DND-41 (cell line): ENCODE data around the gene ATG101.

Experiments used
- ATAC-seq: fragments of 200-7000 bp; cut with Tn5 transposase; 3 replicates; pipeline ENCODE4 v1.9.1; 2021; ENCODE audit warnings: low read depth; ENCODE audit not compliant: insufficient read depth
- DNase-seq: peaks from one replicate; pipeline ENCODE4 v3.0.0-alpha.2; 2020
- H2AFZ ChIP-seq: 2 replicates; pipeline ENCODE4 v1.6.0; 2012; ENCODE audit warnings: low read depth, low read length
- H3K27ac ChIP-seq: 2 replicates; pipeline ENCODE4 v1.5.1; 2012; ENCODE audit warnings: low read length, inconsistent platforms
- H3K27me3 ChIP-seq: fragments of 200-600 bp; sonication (generic); 2 replicates; pipeline ENCODE4 v1.6.0; 2012; ENCODE audit warnings: low read length, mild to moderate bottlenecking, inconsistent platforms; ENCODE audit not compliant: insufficient read depth, poor library complexity
- H3K36me3 ChIP-seq: 2 replicates; pipeline ENCODE4 v1.5.1; 2012; ENCODE audit warnings: low read length, inconsistent platforms; ENCODE audit not compliant: insufficient read depth
- H3K4me1 ChIP-seq: 2 replicates; pipeline ENCODE4 v1.5.1; 2012; ENCODE audit warnings: mild to moderate bottlenecking, low read length; ENCODE audit not compliant: insufficient read depth
- H3K4me2 ChIP-seq: 2 replicates; pipeline ENCODE4 v1.6.0; 2012; ENCODE audit warnings: mild to moderate bottlenecking, moderate library complexity, low read length, inconsistent platforms; ENCODE audit not compliant: insufficient read depth
- H3K4me3 ChIP-seq, 2 experiments: fragments of 200-600 bp in 1 of 2; shearing (Covaris generic) in 1 of 2; 2 replicates each; pipeline ENCODE4 v1.5.1; 2012 to 2016; ENCODE audit warnings: inconsistent platforms in 2 of 2, low read length in 2 of 2, mild to moderate bottlenecking in 2 of 2, low read depth in 1 of 2, moderate library complexity in 1 of 2
- H3K79me2 ChIP-seq: 2 replicates; pipeline ENCODE4 v1.6.0; 2012; ENCODE audit warnings: low read length, inconsistent platforms; ENCODE audit not compliant: insufficient read depth
- H3K9ac ChIP-seq: 2 replicates; pipeline ENCODE4 v1.6.0; 2012; ENCODE audit warnings: low read depth, mild to moderate bottlenecking, inconsistent platforms, low read length, moderate library complexity
- H3K9me3 ChIP-seq: 2 replicates; pipeline ENCODE4 v1.5.1; 2012; ENCODE audit warnings: low read length, moderate library complexity, mild to moderate bottlenecking, inconsistent platforms; ENCODE audit not compliant: insufficient read depth, severe bottlenecking
- H4K20me1 ChIP-seq: 2 replicates; pipeline ENCODE4 v1.6.0; 2012; ENCODE audit warnings: low read length; ENCODE audit not compliant: insufficient read depth
- EZH2 ChIP-seq: IDR thresholded peaks from 3 replicates; pipeline ENCODE4 v1.6.1; 2012; ENCODE audit warnings: borderline replicate concordance, low read depth, mild to moderate bottlenecking, moderate library complexity, low read length, inconsistent platforms; ENCODE audit not compliant: severe bottlenecking
- TF ChIP-seq, protein P1 (sequence below): IDR thresholded peaks from 2 replicates; pipeline ENCODE4 v1.5.1; 2012; ENCODE audit warnings: borderline replicate concordance, low read length, moderate library complexity, mild to moderate bottlenecking; ENCODE audit not compliant: poor library complexity, severe bottlenecking; ENCODE audit errors: extremely low read depth

The ATG101 gene

DNA sequence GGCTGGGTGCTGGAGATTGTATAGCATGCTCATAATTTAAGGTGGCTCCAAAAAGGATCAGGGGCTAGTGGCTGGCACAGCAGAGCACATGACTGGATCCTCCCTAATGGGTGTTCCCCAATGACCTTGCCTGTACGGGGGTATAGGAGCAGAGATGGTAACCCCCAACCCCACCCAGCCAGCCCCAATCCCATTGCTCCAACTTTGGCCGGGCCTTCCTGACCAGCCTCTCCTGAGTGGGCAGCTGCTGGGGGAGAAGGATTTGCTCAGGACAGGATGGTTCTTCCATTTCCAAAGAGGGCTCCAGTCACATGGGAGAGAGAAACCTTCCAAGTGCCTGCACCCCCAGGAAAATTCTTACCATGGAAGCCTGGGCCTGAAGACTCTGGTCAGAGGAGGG, 33.9 kb upstream of the ATG101 start:
- peaks cover 31% of the 10 kb centered on the region for H3K4me1 ChIP-seq
- no peaks in the 10 kb centered on the region for H3K36me3 ChIP-seq
- no peak for TF ChIP-seq EZH2
- TF ChIP-seq, protein P1, sequence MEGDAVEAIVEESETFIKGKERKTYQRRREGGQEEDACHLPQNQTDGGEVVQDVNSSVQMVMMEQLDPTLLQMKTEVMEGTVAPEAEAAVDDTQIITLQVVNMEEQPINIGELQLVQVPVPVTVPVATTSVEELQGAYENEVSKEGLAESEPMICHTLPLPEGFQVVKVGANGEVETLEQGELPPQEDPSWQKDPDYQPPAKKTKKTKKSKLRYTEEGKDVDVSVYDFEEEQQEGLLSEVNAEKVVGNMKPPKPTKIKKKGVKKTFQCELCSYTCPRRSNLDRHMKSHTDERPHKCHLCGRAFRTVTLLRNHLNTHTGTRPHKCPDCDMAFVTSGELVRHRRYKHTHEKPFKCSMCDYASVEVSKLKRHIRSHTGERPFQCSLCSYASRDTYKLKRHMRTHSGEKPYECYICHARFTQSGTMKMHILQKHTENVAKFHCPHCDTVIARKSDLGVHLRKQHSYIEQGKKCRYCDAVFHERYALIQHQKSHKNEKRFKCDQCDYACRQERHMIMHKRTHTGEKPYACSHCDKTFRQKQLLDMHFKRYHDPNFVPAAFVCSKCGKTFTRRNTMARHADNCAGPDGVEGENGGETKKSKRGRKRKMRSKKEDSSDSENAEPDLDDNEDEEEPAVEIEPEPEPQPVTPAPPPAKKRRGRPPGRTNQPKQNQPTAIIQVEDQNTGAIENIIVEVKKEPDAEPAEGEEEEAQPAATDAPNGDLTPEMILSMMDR, result no peak
- ATAC-seq (no peak), DNase-seq (no peak)
- H3K4me3 ChIP-seq, result no peak overlapping the region
- H3K4me2 ChIP-seq, result no peak overlapping the region
- H3K9me3 ChIP-seq, result no peaks in the 10 kb centered on the region
- H3K27ac ChIP-seq, result no peak overlapping the region
- H4K20me1 ChIP-seq, result peaks cover 51% of the 10 kb centered on the region
- no peak overlapping the region for H2AFZ ChIP-seq
- H3K27me3 ChIP-seq, result peaks cover 58% of the 10 kb centered on the region
- H3K79me2 ChIP-seq, result no peaks in the 10 kb centered on the region
- no peak overlapping the region for H3K9ac ChIP-seq

DNA sequence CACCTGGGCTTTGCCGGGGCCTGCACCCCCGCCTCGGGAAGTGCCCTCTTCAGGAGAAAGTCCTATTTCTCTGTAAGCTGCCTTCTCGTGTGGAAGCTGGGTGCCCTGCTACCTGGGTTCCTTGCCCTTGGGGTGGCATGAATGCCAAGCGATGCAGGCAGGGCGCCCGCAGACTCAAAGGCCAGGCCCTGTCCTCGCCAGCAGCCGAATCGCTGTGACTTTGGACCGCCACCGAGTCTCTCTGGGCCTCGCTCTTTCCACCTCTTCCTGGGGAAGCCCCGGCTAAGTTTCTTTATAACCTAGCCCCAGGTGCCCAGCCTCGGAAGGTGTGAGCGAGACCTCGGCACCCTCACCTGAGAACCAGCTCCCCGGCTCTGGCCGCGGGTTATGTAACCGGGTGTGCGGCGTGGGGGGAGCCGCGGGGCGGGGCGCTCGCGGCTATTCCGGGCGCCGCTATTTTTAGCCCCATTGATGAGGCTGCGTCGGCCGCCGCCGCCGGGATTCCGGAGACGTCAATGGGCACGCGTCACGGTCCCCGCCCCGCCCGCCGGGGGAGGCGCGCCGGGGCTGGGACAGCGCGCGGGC, 33.1 kb upstream of the ATG101 start:
- ATAC-seq (peak; percentile 22; the same call in 2 of the 3 replicates), DNase-seq (peak; percentile 66)
- Histone ChIP-seq H3K27me3 (peaks cover 58% of the 10 kb centered on the region), H3K36me3 (no peaks in the 10 kb centered on the region), H3K4me2 (peak overlapping the region; percentile 53), H3K79me2 (no peaks in the 10 kb centered on the region), H2AFZ (no peak overlapping the region), H3K9me3 (no peaks in the 10 kb centered on the region), H3K27ac (no peak overlapping the region), H3K9ac (no peak overlapping the region), H3K4me1 (peaks cover 31% of the 10 kb centered on the region), H4K20me1 (peaks cover 51% of the 10 kb centered on the region), H3K4me3 (peak overlapping the region in 1 of 2 experiments; percentile 30; a peak in 2 of 4 replicates)
- TF ChIP-seq, protein P1, result no peak
- TF ChIP-seq EZH2, result peak; percentile 85

DNA sequence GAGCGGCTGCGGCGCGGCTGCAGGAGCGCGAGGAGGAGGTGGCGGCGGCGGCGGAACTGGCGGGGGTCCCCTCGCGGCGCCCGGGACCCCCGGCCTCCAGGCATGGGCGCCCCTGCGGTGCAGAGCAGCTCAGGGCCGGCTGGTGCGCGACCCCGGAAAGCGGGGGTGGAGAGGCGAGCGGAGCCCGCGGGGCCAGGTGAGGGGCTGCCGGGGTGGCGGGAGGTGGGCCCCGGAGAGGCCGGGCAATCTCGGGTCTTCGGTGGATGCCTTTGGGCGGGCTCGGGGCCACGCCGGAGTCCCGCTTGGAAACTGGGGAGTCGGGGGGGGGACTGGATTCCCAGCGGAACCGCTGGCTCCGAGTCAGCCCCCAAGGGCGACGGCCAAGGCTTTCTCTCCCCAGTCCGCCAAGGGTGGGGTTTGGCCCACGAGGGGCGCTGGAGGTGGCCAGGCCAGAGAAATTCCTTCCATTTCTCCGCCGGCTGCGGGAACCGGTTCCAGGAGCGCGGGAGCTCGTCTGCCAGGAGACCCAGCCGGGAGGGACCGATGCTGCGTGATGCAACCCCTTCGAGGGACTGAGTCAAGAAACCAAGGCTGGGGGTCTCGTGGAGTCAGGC, 32.4 kb upstream of the ATG101 start:
- H3K36me3 ChIP-seq, result no peaks in the 10 kb centered on the region
- H3K9me3 ChIP-seq, result no peaks in the 10 kb centered on the region
- peaks cover 54% of the 10 kb centered on the region for H4K20me1 ChIP-seq
- no peak for ATAC-seq
- TF ChIP-seq EZH2, result peak; percentile 82
- TF ChIP-seq, protein P1, result no peak
- peaks cover 58% of the 10 kb centered on the region for H3K27me3 ChIP-seq
- H3K4me1 ChIP-seq, result peaks cover 36% of the 10 kb centered on the region
- no peak overlapping the region for H2AFZ ChIP-seq
- H3K79me2 ChIP-seq, result no peaks in the 10 kb centered on the region
- no peak for DNase-seq
- peak overlapping the region; percentile 61 for H3K4me2 ChIP-seq
- no peak overlapping the region for H3K27ac ChIP-seq
- peak overlapping the region in 1 of 2 experiments; percentile 36; a peak in 2 of 4 replicates for H3K4me3 ChIP-seq
- H3K9ac ChIP-seq, result no peak overlapping the region
